Body of pancreas (tissue), 4 donors: Measurements from ENCODE around the gene COG3.

ENCODE experiments used
- POLR2A ChIP-seq, 3 donors: fragments of 450-650 bp; IDR thresholded peaks; one replicate each; pipeline ENCODE4 v1.6.1; 2016; ENCODE audit warnings: antibody characterized with exemption in 3 of 3, mild to moderate bottlenecking in 2 of 3
- TF ChIP-seq, protein P1 (sequence below), 7 experiments: fragments of 450-650 bp in 4 of 7; fragments of 200-600 bp in 3 of 7; sonication (generic) in 3 of 7; IDR thresholded peaks; one replicate each; pipeline ENCODE4 v1.5.1; 2016 to 2019; ENCODE audit warnings: antibody characterized with exemption in 7 of 7

DNA sequence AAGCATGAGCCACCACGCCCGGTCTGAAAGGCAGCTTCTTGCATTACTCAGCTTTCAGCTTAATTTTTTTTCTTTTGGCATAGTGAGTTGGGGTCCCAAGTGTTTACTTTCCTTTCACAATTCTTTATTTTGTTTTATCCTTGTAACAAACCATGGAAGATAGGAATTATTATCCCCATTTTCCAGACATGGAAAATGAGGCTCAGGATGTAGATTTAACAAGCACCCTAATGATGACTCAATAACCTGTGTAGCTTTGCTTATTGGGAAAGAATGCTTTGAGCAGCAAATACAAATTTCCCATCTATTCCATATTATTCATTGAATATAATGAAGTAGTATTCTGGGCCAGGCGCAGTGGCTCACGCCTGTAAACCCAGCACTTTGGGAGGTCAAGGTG lies 13.5 kb upstream of the COG3 start:
- TF ChIP-seq, protein P1, sequence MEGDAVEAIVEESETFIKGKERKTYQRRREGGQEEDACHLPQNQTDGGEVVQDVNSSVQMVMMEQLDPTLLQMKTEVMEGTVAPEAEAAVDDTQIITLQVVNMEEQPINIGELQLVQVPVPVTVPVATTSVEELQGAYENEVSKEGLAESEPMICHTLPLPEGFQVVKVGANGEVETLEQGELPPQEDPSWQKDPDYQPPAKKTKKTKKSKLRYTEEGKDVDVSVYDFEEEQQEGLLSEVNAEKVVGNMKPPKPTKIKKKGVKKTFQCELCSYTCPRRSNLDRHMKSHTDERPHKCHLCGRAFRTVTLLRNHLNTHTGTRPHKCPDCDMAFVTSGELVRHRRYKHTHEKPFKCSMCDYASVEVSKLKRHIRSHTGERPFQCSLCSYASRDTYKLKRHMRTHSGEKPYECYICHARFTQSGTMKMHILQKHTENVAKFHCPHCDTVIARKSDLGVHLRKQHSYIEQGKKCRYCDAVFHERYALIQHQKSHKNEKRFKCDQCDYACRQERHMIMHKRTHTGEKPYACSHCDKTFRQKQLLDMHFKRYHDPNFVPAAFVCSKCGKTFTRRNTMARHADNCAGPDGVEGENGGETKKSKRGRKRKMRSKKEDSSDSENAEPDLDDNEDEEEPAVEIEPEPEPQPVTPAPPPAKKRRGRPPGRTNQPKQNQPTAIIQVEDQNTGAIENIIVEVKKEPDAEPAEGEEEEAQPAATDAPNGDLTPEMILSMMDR (IDR thresholded peaks at IDR 0.05): no peak
- no peak for TF ChIP-seq POLR2A (IDR thresholded peaks at IDR 0.05)
